Lung microvascular endothelial cell (primary cell): ENCODE data around the gene KCNIP4. TPM values are rescaled to one million over a fixed set of nuclear protein-coding genes. Genes with fewer than 3 reads are reported as not detected.

Experiments
- DNase-seq, 2 donors: peaks; one replicate each; pipeline versions ENCODE4 v3.0.0 to v3.0.0-alpha.2; 2010; ENCODE audit warnings: low read depth in 2 of 2
- total RNA-seq: library from RNA; depleted of rRNA; stranded (reverse); fragments of >200 nt; gene quantifications from 2 replicates; pipeline ENCODE4 v1.2.1, GENCODE V29; 2014

KCNIP4 gene
- total RNA-seq, 1 donor from 2014 or later = not detected

DNA sequence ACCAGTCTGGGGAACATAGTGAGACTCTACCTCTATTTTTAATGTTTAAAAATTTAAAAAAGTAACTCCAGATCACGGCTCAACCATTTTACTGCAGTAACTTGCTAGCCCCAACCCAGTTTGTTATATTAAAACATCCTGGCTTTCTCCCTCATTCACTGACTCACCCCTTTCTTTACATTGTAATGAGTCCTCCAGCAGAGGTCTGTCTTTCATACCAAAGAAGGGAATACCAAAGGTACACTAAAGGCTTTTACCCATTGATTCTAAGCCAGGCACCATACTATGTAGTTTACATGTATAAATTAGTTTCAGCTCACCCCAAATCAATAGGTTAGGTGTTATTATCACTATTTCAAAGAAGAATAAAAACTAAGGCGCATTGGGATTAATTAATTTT, 961.4 kb downstream of the KCNIP4 start:
- no peak for DNase-seq

DNA sequence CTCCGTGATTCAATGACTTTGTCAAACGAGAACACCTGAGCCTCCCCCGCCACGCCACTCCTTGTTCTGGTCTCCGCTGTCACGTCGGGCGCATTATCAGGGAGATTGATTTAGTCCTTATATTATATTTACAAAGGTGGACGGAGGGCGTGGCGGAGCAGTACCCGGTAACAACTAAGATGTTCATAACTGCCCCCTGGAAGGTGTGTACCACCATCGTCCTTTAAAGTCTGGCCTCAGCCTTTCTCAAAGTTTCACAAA, 964.1 kb downstream of the KCNIP4 start:
- DNase-seq = no peak

DNA sequence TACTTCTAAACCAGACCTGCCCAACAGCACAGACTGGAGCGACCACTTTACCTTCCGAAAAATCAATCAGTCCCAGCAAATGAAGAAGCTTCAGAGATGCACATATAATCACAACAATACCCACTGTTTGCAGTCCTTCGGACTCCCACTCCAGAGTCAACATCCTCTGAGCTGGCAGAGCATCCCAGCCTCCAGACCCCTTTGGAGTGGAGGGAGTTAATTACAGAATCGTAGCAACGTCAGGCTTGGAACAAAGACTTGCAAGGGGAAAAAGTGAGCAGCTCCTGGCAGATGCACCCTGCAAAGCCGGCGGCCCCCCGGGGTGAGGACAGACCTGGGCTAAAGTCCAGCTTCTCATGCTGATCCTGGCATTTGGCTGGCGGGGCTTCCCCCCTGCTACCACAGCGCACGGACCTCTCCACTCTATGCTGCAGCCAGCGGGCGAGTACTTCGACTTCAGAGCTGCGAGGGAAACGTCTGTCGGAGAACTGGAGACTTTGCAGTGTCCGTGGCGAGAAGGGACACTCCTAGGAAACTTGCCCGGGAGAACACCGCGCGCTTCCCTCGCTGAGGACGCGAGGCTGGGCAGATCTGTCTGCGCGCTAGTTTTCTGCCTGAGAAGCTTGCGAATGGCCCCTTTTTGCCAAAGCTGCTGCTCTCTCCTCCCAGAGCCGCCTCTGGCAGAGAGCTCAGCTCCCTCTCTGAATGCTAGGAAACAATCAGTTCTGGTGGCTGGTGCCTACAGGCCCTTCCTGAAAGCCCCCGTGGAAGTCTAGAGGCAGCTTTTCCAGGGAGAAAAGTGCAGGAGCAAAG, 964.6 kb downstream of the KCNIP4 start:
- peak in 1 of 2 donors; percentile 4 for DNase-seq

DNA sequence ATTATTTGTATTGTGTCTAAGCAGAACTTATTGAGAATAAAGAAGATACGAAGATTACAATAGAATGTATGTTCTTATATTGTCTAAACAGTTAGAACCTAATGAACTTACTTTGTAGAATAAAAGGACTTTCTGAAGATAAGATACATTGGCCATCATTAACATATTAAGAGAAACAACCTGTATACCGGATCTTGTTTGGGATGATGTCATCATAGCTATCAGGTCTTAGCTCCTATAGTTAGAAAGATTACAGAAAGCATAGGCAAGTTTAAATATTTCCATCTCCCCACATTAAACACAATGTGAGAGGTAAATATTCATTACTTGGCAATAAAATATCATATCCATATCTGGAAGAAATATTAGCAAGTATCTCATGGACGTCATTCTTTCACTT, 966.0 kb downstream of the KCNIP4 start:
- DNase-seq = no peak

DNA sequence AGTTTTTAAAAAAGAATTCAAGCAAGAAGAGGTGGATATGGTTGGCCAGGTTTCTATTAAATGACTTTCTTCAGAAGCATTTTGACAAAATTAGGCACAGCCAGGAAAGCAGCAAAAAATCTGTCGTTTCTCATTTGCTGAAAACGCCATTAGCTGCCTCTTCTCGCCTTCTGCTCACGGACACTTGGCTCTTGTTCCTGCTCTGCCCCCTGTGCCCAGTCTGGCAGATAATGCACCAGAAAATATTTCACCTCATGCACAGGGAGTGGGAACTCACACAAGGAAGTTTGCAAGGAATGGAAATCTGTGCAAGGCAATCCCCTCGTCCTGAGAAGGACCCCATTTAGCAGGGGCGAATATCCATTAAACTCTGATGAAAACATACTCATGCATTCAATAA, 988.3 kb downstream of the KCNIP4 start:
- DNase-seq = no peak

DNA sequence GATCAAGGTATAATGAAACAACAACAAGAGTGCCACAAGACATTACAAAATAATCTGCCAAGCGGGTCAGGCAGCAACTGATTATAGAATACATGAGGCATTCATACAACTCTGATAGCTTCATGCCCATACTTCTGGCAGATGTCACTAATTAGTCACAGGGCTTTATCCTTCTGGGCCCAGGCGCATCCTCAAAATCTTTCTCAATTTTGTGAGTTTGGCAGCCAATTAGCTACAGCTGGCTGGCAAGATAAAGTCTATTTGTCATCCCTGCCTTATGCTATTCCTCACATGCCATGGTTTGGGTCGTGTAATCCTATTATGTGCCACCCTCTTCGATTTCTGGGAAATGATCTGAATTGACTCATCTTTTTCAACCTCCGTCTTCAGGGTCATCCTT, 994.0 kb downstream of the KCNIP4 start:
- no peak for DNase-seq

DNA sequence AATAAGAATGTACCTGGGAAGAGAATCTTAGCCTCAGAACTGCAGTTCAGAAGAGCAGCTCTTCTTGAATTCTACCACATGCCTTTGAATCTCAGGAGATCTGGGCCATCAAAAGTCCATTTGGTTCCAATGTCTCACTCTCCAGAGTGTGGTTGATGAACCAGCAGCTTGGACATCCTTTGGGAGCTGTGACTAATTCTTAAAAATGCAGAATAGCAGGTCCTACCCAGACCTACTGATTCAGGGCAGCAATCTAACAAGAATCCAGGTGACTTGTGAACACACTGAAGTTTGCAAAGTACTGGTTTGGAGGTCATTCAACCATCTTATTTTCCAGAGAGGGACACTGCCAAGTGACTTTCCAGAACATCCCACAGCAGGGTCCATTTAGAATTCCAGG, 1003.6 kb downstream of the KCNIP4 start:
- DNase-seq = no peak

DNA sequence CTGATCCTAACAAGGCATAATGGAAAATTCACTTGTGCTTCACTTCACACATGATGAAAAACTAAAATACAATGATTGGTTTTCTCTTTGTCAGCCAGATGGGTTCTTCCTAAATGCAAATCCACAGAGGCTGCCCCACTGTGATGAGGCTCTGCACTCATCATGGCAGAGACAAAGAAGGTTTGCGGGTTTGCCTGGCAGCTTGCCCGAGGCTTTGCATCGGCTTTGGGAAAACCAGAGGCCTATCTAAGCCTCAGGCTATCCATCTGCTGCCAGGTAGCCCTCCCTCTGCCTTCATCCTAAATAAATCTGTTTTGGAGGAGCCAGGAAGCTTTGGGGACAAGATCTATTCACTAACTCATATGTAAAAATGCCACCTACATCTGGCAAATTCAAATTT, 1004.1 kb downstream of the KCNIP4 start:
- no peak for DNase-seq

DNA sequence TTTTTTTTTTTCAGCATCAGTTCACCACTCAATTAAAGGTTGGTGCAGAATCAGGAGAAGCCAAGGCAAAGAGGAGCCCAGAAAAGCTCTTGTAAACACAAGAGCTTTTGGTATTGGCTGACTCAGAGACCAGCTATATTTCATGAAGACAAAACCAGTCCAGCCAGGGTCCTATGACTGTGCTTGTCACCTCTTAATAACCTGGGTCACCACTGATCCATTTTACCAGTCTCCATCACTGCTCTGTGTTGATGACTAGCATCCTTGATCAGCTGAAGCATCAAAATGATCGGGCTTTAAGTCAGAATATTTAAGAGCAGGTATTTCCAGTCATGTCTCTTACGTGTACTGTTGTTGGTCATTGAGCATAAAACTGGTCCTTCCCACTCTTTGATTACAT, 1010.4 kb downstream of the KCNIP4 start:
- no peak for DNase-seq

DNA sequence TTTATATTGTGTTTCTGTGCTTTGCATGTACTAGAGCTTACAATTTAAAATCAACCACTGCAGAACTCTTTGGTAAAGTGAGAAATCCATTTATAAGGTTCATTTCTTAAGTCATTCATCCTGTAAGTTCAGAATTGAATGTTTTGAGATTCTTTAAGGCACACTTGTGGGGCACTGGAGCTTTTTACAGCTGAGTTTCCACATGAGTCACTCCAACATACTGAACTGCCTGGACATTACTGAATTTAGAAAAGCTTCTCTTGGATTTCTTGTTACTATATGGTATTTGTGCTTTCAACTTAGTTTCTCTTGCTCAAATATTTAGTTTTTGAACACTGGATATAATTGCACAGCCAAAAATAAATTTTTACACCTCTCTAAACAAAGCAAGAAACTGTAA, 1022.0 kb downstream of the KCNIP4 start:
- DNase-seq = no peak

DNA sequence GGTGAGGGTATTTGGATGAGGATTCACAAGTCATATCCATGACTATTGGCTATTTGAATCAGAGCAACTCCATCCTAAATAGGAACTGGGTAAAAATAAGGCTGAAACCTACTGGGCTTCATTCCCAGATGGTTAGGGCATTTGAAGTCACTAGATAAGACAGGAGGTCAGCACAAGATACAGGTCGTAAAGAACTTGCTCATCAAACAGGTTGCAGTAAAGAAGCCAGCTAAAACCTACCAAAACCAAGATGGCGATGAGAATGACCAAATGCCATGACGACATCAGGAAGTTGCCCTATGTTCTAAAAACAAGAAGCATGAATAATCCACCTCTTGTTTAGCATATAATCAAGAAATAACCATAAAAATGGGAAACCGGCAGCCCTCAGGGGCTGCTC, 1023.4 kb downstream of the KCNIP4 start:
- DNase-seq = peak in 1 of 2 donors; percentile 28

DNA sequence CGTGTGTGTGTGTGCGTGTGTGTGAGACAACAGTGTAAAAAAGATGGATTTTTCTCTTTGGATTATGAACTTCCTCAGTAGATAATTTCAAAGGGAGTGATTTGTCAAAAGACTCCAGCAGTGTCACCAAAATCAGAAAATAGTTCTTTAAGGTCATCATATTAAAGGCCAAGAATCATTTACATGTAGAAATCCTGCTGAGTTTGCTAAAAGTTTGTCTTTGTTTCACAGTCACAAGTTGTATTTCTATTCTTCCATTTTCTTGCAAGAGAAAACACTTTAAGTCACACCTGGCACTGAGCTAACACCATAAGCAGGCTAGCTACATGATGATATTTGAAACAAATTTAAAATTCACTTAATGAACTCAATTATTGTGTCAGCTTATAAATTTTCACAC, 1025.6 kb downstream of the KCNIP4 start:
- no peak for DNase-seq

DNA sequence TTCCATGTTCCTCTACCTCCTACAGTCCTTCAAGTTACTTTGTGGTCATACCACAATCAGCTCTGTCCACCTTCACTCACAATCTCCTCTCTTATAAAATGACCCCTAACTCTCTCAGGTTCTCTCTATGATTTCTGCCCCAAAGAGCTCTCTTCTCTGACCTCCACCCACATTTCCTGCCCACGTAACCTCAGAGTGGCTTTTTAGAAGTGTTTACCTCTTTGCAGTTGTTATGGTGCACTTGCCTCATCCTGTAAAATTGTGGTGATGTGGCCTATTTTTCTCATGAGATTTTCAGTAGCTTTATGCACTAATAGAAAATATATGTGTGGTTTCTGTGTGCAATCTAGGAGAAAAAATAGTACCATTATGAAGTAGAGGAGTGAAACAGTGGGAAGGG, 1032.5 kb downstream of the KCNIP4 start:
- no peak for DNase-seq

DNA sequence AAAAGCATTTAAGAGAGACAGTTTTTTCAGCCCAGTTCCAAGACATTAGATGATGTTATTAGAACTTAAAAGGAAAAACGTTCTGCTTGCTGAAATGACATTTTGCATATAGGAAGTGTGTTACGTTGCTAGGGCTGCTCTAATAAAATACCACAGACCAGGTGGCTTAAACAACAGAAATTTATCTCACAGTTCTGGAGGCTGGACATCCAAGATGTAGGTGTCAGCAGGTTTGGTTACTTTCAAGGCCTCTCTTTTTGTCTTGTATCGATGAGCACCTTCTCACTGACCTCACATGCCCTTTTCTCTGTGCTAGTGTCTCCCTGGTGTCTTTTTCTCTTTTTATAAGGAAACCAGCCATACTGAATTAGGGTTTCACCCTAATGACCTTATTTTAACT, 1043.6 kb downstream of the KCNIP4 start:
- DNase-seq = no peak

DNA sequence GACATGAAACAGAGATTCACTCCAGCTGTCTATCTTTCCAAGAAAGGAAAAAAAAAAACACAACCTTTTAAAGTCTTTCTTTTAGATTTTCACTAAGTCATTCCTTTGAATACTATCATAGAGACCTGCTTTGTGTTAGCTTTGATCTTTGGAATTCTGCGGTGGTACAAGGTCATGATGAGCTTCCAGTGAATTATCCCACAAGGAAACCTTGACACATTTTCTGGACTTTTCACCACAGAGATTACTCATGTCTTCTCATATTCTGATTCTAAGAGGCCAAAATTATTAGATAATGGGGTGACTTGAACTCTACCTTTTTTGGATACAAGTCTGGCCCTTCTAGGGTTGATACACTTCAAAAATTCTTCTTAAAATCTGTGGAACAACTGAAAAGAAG, 1046.7 kb downstream of the KCNIP4 start:
- DNase-seq = no peak

DNA sequence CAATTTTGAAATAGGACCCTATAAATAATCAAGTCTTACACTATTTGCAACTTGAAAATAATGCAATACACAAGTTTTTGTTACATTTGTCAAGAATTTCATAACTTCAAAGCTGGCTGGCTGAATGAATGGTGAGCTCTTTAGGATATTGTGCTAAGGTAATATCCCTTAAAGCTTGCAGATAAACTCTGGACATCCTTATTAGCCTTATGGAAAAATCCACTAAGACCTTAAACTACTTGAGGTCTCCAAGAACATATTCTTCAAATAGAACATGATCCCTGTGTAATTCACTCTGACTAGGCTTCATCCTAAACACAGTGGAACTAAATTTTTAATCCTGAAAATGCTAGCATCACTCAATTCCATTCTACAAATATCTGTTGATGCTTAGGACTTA, 1049.0 kb downstream of the KCNIP4 start:
- DNase-seq = no peak

DNA sequence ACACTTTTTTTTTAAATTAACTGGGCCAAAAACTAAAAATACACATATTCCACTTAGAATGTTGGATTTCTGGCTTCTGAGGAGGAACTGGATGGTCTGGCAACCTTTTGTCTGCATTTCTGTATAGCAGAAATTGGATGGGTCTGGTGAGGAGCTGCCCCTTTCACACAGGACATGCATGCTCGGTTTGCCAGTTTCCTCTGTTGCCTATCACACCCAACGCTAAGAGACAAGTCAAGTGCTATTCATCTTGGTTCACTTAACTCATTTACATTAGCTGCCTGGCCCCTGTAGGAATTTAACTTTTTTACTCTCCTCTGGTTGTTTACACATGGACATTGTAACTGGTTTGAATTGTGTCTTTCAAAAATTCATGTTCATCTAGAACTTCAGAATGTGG, 1052.6 kb downstream of the KCNIP4 start:
- no peak for DNase-seq

DNA sequence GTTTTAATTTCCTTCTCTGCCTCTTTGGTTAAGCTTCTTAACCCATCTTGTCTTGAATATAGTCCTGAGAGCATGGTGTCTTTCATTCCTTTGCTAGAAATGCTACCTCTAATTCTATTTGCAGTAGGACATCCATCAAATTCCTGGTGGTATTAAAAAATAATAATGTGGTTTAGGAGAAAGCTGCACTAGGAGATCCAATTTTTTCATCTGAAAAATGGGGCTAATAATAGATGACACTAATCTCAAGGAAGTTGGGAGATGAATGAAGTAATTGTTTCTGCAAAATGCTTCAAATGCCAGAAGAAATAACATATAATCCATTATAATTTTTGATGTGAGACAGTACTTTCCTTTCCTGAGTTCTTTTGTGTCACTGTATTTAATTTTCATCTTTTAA, 1053.4 kb downstream of the KCNIP4 start:
- no peak for DNase-seq

DNA sequence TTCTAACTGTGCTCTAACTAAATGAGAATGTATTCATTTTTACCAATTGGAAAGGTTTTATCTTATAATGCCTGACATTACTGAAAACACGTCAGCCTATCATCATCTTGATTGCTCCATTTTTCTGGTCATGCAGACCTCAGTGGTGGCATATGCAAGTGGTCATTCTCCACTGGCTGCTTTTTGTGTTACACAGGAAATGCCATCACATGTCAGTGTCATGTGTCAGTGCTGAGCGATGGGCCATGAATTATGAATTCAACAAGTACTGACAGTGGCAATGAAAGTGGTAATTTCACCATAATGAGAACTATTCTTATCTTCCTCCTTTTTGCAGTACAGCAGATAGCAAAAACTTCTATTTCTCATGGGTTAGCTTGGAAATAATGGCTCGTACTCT, 1057.8 kb downstream of the KCNIP4 start:
- peak in 1 of 2 donors; percentile 6 for DNase-seq

DNA sequence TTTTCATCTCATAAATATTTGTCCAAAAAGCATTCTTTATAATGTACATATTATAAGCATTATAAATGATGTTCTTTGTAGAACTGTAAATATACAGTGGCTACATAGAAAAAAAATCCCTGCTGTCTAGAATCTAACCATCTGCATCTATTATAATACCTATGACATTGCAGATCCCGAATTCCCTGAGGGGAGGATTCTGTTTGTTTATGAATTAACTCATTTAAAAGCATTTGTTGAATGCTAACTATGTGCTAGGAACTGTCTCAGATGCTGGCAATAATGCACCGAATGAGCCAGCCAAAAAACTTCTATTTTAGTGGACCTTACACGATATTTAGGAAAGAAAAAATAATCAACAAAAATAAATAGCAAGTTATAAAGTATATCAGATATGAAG, 1058.7 kb downstream of the KCNIP4 start:
- DNase-seq = no peak

DNA sequence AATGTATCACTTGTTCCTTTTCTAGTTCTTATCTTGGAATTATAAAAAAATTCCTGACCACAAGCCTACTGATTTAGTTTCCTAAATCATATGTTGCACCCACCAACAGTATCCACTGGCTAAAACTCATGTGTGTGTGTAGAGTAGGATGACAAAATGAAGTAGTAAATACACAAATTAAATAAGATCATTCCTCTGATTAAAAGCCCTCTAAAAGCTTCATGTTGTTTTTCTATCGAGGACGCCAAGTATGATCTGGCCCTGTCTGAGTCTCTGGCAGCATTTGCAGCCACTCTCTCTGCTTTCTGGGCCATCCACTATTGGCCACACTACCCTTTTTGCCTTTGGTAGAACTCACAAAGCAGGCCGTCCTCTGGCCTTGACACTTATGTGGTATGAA, 1064.9 kb downstream of the KCNIP4 start:
- no peak for DNase-seq

DNA sequence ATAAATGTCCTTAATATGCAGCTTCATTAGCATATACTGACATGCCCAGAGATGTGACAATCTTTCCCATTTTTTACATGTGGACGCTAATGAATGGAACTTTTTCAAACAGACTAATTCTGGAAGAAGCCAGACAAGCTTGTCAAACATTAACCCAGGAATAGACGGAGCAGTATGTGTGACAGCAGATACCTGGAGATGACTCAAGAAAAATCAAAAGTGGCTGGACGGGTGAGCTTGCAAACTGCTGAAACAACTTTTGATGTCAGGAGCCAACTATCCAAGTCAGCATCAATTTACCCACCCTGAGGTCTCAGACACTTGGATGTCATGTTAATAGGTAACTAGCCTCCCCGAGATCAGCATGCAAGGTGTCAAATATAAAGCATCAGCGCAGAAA, 1065.3 kb downstream of the KCNIP4 start:
- no peak for DNase-seq

DNA sequence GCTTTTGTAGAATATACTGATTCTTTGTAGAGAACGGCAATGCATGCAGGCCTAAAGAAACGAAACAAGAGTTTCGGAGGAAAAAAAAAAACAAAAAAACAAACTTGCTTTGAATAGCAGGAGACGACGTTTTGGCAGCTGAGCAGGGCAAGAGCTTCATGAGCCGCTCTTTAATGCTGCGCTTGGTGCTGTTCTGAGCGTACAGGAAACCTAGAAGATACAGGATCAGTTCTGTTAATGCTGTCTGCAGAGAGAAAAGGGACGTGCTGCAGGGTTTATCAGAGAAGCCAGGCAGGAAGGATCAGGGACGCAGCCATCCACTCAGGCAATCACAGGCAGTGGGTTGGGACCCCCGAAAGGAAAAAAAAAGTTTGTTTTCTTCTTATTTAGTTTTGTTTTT, 1066.1 kb downstream of the KCNIP4 start:
- DNase-seq = no peak

DNA sequence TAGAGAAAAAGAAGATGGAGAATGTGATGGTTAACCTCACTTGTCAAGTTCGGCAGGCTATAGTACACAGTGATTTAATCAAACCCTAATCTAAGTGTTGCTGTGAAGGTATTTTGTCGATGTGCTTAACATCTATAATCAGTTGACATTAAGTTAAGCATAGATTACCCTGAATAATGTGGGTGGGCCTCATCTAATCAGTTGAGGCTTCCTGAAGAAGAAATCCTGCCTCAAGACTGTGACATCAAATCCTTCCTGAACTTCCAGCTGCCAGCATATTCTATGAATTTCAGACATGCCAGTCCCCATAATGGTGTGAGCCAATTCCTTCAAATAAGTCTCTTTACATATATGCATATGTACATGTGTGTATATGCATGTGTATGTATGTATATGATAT, 1066.9 kb downstream of the KCNIP4 start:
- DNase-seq = no peak
